Measurements from ENCODE around the gene SLC29A3. TPM values are rescaled to one million over a fixed set of nuclear protein-coding genes. Genes with fewer than 3 reads are reported as not detected.

Gene SLC29A3
- total RNA-seq, 2 donors from 2014 or later = 4.4 to 5.3 TPM

DNA sequence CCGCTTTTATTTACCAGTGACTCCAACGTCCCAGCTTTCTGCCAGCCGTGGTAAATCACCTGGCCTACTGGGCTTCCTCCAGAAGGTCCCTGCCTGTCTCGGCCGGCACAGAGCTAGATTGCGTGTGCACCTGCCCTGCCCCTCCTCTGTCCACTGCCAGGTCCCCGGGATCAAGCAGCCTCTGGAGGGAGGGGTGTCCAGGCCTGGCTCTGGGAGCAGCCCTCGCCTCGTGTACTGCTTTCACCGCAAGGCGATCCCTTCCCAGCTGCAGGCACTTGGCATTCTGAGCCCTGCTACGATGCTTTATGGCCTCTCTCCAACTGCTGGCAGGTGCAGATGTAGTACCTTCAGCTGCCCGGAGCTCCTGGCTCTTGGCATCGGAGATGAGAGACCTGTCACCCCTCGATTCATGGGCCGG lies 7.4 kb downstream of the SLC29A3 start:
- ATAC-seq (replicated peaks in 1 of 2) (no peak), DNase-seq (no peak)
- H3K27me3 Mint-ChIP-seq (ENCODE audit: low read depth) = no peaks in the 10 kb centered on the region
- H3K36me3 Mint-ChIP-seq (ENCODE audit: insufficient read depth in 2 of 2) = peaks cover 2 to 7% of the 10 kb centered on the region in 2 donors
- H3K27ac Mint-ChIP-seq = no peak overlapping the region
- no peak overlapping the region for H3K4me3 Mint-ChIP-seq
- no peaks in the 10 kb centered on the region for H3K9me3 Mint-ChIP-seq
- peaks cover 15% of the 10 kb centered on the region for H3K4me1 Mint-ChIP-seq (ENCODE audit: low read depth)

DNA sequence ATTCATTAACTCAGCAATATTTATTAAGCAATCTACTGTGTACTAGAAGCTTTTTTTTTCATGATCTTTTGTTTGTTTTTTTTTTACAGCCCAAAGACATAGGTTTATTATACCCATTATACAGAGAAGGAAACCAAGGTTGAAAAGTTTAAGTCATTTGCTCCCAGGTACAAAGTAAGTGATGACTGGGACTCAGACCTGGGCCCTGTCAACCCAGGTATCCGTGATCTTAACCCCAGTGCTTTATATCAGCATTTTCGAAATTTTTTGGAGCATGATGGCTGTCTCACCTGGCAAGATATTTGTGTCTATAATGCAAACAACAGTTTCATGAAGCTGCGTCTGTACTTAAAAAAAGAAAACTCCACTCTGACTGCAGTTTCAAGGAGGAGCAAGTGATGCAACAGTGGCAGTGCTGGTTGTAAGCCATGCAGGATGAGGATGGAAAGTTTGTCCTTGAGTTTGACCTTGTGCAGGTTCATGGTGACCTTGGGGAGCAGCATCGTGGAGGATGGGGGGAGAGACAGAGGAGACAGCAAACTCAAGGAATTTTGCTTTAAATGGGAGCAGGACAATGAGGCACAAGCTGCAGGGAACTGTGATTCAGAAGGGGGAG lies 11.8 kb downstream of the SLC29A3 start:
- H3K27me3 Mint-ChIP-seq (ENCODE audit: low read depth) = no peaks in the 10 kb centered on the region
- ATAC-seq (replicated peaks in 1 of 2) (no peak), DNase-seq (no peak)
- no peaks in the 10 kb centered on the region for H3K36me3 Mint-ChIP-seq (ENCODE audit: insufficient read depth in 2 of 2)
- H3K27ac Mint-ChIP-seq = no peak overlapping the region
- no peaks in the 10 kb centered on the region for H3K9me3 Mint-ChIP-seq
- H3K4me1 Mint-ChIP-seq (ENCODE audit: low read depth) = no peaks in the 10 kb centered on the region
- H3K4me3 Mint-ChIP-seq = no peak overlapping the region

DNA sequence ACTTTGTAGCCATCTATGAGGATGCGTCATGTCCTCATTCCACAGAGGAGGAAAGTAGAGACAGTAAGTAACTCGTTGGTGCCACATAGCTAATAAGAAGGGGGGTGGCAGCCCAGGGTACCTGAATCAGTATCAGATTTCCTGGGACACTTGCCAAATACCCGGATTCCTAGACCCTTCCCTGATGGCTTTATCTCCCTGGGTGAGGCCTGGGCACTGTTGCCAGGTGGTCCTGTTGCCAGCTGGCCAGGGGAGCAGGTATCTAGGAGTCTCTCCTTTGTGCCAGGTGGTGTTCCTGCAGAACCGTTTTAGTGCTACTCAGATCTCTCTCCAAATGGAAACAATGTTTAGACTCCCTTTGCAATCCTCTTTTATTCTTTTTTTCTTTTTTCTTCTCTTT lies 12.7 kb downstream of the SLC29A3 start:
- H3K27me3 Mint-ChIP-seq (ENCODE audit: low read depth) = no peaks in the 10 kb centered on the region

DNA sequence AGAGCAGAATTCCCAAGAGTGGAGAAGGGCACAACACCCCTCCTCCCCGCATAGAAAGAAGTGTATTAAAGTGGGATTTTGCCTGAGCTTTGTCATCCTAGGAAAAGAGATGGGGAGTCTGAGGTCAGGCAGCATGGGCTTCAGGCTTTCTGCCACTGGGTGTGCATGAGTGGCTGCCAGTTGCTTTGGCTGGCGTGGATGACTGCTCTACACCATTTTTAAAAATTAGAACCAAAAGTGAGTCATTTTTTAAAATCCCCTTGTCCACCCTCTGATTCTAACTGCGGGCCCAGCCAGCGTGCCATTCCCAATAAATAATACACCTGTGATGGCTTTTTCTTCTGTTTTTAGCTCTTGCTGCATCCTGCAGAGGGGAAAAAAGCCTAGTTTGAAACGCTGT lies 13.4 kb downstream of the SLC29A3 start:
- no peaks in the 10 kb centered on the region for H3K9me3 Mint-ChIP-seq
- H3K4me3 Mint-ChIP-seq = no peak overlapping the region
- no peaks in the 10 kb centered on the region for H3K4me1 Mint-ChIP-seq (ENCODE audit: low read depth)
- H3K27ac Mint-ChIP-seq = no peak overlapping the region
- ATAC-seq (replicated peaks in 1 of 2) = no peak
- H3K36me3 Mint-ChIP-seq (ENCODE audit: insufficient read depth in 2 of 2) = no peaks in the 10 kb centered on the region
- no peaks in the 10 kb centered on the region for H3K27me3 Mint-ChIP-seq (ENCODE audit: low read depth)
- DNase-seq = no peak

More for the DNA sequence above, 12.7 kb downstream of the SLC29A3 start:
- Mint-ChIP-seq H3K27ac (no peak overlapping the region), H3K4me1 (ENCODE audit: low read depth) (no peaks in the 10 kb centered on the region), H3K36me3 (ENCODE audit: insufficient read depth in 2 of 2) (no peaks in the 10 kb centered on the region), H3K9me3 (no peaks in the 10 kb centered on the region), H3K4me3 (no peak overlapping the region)
- ATAC-seq (replicated peaks in 1 of 2) (no peak), DNase-seq (no peak)

DNA sequence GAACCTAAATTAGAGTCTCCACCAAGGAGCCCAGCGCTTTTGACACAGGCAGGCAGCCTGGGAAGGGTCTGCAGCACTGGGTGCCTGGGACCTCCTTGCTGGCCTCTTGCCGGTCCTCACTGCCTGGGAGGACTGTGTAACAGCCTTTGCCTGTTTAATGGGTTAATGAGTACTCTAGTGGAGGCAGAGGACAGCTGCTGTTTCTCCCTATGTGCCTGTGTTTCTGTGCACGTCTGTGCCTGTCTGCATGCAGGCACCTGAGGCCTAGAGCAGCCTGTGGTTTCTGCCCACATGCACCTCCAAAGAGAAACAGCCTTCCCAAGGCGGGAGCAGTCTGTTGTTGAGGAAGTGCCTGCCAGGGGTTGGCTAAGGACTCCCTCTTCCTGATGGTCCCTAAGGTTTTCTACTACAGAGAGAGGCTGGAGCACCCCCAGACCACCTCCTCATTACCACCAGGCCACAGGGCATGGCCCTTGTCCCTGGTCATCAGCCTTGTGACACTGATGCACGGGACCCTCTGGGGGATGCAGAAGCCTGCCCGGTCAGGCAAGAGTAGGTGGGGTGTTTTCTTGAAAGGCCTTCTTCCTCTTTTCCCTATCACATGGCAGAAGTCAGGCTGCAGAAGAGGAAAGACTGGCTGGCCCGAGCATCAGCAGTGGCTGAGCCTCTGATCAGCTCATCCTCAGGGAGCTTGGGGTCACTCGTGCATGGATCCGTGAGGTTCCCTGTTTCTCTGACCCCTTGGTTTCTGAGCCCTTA lies 14.2 kb downstream of the SLC29A3 start:
- Mint-ChIP-seq H3K27me3 (ENCODE audit: low read depth) (no peaks in the 10 kb centered on the region), H3K9me3 (no peaks in the 10 kb centered on the region), H3K4me1 (ENCODE audit: low read depth) (no peaks in the 10 kb centered on the region), H3K27ac (no peak overlapping the region), H3K36me3 (ENCODE audit: insufficient read depth in 2 of 2) (no peaks in the 10 kb centered on the region), H3K4me3 (no peak overlapping the region)
- DNase-seq = no peak
- ATAC-seq (replicated peaks in 1 of 2) = no peak

DNA sequence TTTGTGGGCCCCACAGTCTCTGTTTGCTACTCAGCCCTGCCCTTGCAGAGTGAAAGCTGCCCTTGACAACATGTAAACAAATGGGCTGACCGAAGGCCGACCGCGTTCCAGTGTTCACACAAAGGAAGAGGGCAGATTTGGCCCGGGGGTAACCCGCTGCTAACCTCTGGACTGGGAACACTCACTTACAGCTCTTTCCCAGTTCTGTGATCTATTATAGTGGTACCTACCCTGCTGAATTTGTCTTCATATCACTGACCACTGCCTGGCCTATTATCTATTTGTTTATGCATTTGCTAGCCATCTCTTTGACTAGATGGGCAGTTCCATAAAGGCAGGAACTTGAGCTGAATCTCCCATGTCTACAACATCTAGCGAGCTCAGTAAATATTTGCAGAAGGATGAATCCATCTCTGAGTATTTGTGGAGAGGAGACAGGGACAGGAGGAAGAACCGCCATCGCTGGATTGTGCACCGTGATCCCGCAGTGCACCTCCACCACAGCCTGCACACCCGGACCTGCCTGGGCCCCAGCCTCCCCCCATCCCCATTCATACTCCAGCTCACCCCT lies 15.2 kb downstream of the SLC29A3 start:
- no peaks in the 10 kb centered on the region for H3K4me1 Mint-ChIP-seq (ENCODE audit: low read depth)
- DNase-seq (no peak), ATAC-seq (replicated peaks in 1 of 2) (no peak)
- no peaks in the 10 kb centered on the region for H3K9me3 Mint-ChIP-seq
- no peak overlapping the region for H3K27ac Mint-ChIP-seq
- H3K36me3 Mint-ChIP-seq (ENCODE audit: insufficient read depth in 2 of 2) = no peaks in the 10 kb centered on the region
- no peaks in the 10 kb centered on the region for H3K27me3 Mint-ChIP-seq (ENCODE audit: low read depth)
- H3K4me3 Mint-ChIP-seq = no peak overlapping the region

DNA sequence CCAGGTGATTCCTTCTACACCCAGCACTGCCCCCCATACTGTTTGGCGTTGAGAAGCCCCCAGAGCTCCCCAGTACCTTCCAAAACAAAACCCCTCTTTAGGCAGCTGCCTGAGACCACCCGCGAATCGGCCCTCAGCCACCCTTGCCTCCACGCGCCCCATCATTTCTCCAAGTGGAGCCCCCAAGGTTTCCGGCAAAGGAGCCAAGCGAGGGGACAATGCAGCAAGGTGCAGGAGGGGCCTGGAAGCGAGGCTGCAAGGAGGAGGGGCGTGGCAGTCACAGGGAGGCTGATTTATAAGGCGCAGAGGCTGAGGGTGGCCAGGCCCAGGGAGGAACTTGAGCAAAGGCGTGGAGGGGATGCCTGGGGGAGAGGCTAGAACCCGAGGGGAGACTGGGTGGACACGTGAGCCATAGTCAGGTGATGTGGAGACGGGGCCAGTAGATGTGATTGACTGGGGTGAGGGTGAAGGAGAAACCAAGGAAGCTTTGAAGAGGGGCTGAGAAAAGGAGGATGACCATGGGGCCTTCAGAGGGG lies 16.2 kb downstream of the SLC29A3 start:
- no peaks in the 10 kb centered on the region for H3K4me1 Mint-ChIP-seq (ENCODE audit: low read depth)
- H3K27ac Mint-ChIP-seq = no peak overlapping the region

DNA sequence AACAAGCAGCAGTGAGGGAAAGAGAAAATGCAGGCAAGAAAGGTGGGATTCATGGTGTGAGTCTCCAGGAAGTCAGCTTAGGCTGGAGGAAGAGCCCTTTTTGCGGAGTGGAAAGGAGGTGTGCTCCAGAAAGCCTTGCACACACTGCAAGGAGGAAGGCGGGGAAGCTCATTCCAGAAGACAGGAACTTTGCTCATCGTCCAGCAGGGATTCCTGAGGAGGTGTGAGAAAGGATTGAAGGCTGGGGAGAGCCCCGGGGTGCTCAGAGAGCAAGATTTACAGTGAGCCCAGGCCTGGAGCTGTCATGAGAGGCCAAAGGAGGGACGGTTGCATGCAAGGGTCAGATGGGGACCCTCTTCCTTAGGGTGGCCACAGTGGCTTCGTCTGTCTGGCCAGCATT lies 17.6 kb downstream of the SLC29A3 start:
- H3K4me3 Mint-ChIP-seq = no peak overlapping the region
- no peaks in the 10 kb centered on the region for H3K27me3 Mint-ChIP-seq (ENCODE audit: low read depth)
- no peaks in the 10 kb centered on the region for H3K36me3 Mint-ChIP-seq (ENCODE audit: insufficient read depth in 2 of 2)
- H3K4me1 Mint-ChIP-seq (ENCODE audit: low read depth) = no peaks in the 10 kb centered on the region
- DNase-seq (no peak), ATAC-seq (replicated peaks in 1 of 2) (no peak)
- H3K9me3 Mint-ChIP-seq = no peaks in the 10 kb centered on the region
- H3K27ac Mint-ChIP-seq = no peak overlapping the region

More for the DNA sequence above, 16.2 kb downstream of the SLC29A3 start:
- no peaks in the 10 kb centered on the region for H3K9me3 Mint-ChIP-seq
- no peak overlapping the region for H3K4me3 Mint-ChIP-seq
- H3K27me3 Mint-ChIP-seq (ENCODE audit: low read depth) = no peaks in the 10 kb centered on the region
- ATAC-seq (replicated peaks in 1 of 2) (no peak), DNase-seq (no peak)
- no peaks in the 10 kb centered on the region for H3K36me3 Mint-ChIP-seq (ENCODE audit: insufficient read depth in 2 of 2)

DNA sequence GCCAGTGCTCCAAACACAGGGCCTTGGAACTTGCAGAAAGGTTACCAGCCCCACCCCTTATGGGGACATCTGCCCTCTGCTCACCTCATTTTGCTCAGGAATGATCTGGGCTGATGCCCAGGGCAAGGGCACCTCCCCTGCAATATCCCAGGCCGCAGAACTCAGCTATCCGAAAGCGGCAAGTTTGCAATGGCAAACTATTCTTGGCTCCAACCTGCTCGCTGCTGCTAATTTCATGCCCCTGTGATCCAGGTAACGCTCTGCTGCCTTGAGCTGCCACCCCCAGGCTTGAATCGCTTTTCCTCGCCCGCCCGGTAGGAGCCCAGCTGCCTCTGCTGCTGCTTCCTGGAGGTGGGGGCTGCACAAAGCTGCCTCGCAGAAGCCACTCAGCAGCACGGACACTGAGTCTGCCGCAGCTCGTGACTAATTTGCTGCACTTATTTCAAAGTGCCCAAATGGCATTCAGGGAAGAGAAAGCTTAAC lies 18.2 kb downstream of the SLC29A3 start:
- Mint-ChIP-seq H3K36me3 (ENCODE audit: insufficient read depth in 2 of 2) (no peaks in the 10 kb centered on the region), H3K4me1 (ENCODE audit: low read depth) (no peaks in the 10 kb centered on the region), H3K4me3 (no peak overlapping the region), H3K27ac (no peak overlapping the region), H3K27me3 (ENCODE audit: low read depth) (no peaks in the 10 kb centered on the region), H3K9me3 (no peaks in the 10 kb centered on the region)
- ATAC-seq (replicated peaks in 1 of 2) = no peak
- no peak for DNase-seq

DNA sequence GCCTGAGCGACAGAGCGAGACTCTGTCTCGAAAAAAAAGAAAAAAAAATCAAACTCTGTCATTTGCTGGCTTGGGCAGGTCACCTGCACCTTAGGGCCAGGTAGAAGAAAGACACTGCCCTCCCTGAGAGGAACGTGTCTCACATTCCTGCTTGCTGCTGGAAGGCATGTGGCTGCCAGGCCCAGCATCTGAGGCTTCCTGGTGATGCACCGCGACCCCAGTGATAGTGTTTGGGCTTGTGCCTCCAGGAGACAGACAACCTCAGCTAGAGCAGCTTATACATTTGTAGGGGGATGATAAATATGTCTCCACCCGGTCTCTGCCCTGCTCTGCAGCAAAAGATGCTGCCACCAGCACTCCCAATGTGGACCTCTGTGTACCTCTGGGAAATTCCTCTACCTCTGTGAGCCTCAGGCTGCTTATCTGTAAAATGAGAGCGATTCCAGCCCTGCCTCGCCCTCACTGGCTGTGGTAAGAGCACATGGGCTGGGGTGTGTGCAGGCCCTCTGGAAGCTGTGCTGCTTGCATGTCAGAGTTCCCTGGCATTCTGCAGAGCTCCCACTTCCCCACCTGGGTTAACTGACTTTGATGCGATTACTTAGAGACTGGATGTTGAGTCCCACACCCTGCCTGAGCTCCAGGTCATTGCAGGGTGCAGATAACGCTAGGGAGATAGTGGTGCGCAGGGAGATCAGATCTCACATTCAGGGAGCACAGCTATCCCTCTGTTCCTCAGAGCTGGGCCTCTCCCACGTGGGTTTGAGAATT lies 19.9 kb downstream of the SLC29A3 start:
- ATAC-seq (replicated peaks in 1 of 2) (no peak), DNase-seq (no peak)
- no peaks in the 10 kb centered on the region for H3K4me1 Mint-ChIP-seq (ENCODE audit: low read depth)
- no peaks in the 10 kb centered on the region for H3K27me3 Mint-ChIP-seq (ENCODE audit: low read depth)
- H3K4me3 Mint-ChIP-seq = no peak overlapping the region
- H3K27ac Mint-ChIP-seq = no peak overlapping the region
- no peaks in the 10 kb centered on the region for H3K9me3 Mint-ChIP-seq
- H3K36me3 Mint-ChIP-seq (ENCODE audit: insufficient read depth in 2 of 2) = no peaks in the 10 kb centered on the region

DNA sequence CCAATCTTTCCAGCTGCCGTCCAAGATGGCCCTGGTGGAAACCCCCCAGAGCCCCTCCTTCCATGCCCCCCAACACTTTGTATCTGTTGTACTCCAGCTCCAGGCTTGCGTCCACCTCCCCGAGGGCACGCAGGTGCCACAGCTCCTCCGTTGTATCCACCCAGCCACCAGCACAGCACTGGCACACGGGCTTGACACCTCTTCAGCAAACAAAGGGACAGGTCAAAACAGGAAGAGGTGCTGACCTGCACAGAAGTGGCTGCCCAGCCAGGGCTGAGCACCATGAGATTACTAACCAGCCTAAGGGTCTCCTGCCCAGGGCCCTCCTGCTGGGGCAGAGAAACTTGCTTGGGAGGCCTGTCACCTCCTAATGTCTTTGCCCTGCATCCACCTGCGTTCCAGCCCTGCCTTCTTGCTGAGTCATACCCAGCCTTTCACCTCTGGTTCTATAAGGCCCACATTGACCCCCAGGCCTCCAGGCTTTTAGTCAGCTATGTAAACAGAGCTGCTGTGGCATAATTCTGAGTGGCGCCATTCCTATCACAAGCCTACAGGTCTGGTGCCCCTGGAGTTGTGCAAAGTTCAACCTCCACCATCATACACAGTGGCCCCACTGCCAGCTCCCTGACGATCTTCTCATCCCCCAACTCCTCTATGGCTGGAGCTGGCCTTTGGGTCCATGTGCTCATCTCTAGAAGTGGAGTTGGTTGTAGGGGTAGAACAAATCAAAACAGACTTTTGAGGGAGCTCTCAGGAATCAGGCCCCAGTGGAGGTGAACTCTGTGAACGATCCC lies 20.9 kb downstream of the SLC29A3 start:
- H3K9me3 Mint-ChIP-seq = no peaks in the 10 kb centered on the region
- no peak overlapping the region for H3K27ac Mint-ChIP-seq
- no peaks in the 10 kb centered on the region for H3K27me3 Mint-ChIP-seq (ENCODE audit: low read depth)
- H3K36me3 Mint-ChIP-seq (ENCODE audit: insufficient read depth in 2 of 2) = no peaks in the 10 kb centered on the region
- H3K4me3 Mint-ChIP-seq = no peak overlapping the region
- DNase-seq = no peak
- no peak for ATAC-seq (replicated peaks in 1 of 2)
- no peaks in the 10 kb centered on the region for H3K4me1 Mint-ChIP-seq (ENCODE audit: low read depth)

DNA sequence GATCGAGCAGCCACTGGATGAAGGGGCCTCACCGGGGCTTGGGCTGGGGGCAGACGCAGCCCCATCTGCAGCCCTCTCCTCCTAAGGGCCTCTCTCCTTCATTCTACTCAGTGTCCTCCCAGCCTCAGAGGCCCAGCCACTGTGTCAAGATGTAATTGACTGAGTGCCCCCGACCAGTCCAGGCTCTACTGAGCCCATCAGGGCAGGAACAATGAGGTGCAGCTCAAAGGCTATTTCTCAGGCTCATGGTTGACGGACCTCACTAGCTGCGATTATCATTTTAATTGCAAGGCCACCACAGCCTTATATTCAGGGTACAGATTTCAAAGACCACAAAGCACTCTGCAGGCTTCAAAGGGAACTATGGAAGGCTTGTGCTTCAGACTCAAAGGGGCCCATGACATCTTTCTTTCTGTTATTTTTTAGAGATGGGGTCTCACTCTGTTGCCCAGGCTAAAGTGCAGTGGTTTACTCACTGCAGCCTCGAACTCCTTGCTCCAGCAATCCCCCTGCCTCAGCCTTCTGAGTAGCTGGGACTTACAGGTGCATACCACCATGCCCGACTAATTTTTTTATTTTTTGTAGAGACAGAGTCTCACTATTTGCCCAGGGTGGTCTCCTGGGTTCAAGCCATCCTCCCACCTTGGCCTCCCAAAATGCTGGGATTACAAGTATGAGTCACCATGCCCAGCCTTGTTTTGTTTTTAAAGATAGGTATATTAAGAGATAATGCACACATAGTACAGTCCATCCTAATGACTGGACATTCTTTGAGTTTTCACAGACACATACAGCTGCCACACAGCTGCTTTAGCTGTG lies 23.7 kb downstream of the SLC29A3 start:
- DNase-seq (no peak), ATAC-seq (replicated peaks in 1 of 2) (no peak)
- H3K9me3 Mint-ChIP-seq = no peaks in the 10 kb centered on the region
- H3K4me3 Mint-ChIP-seq = no peak overlapping the region
- no peaks in the 10 kb centered on the region for H3K36me3 Mint-ChIP-seq (ENCODE audit: insufficient read depth in 2 of 2)
- H3K4me1 Mint-ChIP-seq (ENCODE audit: low read depth) = no peaks in the 10 kb centered on the region
- H3K27ac Mint-ChIP-seq = no peak overlapping the region
- H3K27me3 Mint-ChIP-seq (ENCODE audit: low read depth) = no peaks in the 10 kb centered on the region

Data from activated T-cell treated with anti-CD3 and anti-CD28 coated beads, Interleukin-2, amount 50 U/mL, for 72 hours (primary cell).